ENCODE measurements around the gene WWC2.

WWC2 gene

GRCh38 chr4:183106839-183107238, 7.8 kb downstream of the WWC2 start:
- ATAC-seq (ENCODE audit: insufficient read depth, low read depth) (no peak), DNase-seq (no peak)
- Histone ChIP-seq H3K9me3 (ENCODE audit: insufficient read depth, low read length, severe bottlenecking) (no peaks in the 10 kb centered on the region), H3K4me3 (ENCODE audit: low read depth in 1 of 2, low read length in 2 of 2) (no peak overlapping the region), H3K4me1 (ENCODE audit: insufficient read depth, low read length) (no peaks in the 10 kb centered on the region), H4K20me1 (ENCODE audit: insufficient read depth, low read length) (no peaks in the 10 kb centered on the region), H3K36me3 (ENCODE audit: insufficient read depth, low read length) (no peaks in the 10 kb centered on the region), H2AFZ (ENCODE audit: low read depth, low read length) (no peak overlapping the region), H3K79me2 (ENCODE audit: insufficient read depth, low read length) (no peaks in the 10 kb centered on the region), H3K27ac (ENCODE audit: low read length) (no peak overlapping the region), H3K27me3 (ENCODE audit: insufficient read depth, low read length, poor library complexity) (no peaks in the 10 kb centered on the region), H3K4me2 (ENCODE audit: insufficient read depth, low read length) (no peak overlapping the region), H3K9ac (ENCODE audit: low read depth, low read length) (no peak overlapping the region)
- TF ChIP-seq, protein P1, sequence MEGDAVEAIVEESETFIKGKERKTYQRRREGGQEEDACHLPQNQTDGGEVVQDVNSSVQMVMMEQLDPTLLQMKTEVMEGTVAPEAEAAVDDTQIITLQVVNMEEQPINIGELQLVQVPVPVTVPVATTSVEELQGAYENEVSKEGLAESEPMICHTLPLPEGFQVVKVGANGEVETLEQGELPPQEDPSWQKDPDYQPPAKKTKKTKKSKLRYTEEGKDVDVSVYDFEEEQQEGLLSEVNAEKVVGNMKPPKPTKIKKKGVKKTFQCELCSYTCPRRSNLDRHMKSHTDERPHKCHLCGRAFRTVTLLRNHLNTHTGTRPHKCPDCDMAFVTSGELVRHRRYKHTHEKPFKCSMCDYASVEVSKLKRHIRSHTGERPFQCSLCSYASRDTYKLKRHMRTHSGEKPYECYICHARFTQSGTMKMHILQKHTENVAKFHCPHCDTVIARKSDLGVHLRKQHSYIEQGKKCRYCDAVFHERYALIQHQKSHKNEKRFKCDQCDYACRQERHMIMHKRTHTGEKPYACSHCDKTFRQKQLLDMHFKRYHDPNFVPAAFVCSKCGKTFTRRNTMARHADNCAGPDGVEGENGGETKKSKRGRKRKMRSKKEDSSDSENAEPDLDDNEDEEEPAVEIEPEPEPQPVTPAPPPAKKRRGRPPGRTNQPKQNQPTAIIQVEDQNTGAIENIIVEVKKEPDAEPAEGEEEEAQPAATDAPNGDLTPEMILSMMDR (IDR thresholded peaks at IDR 0.05; ENCODE audit: borderline replicate concordance, extremely low read depth, low read length, poor library complexity, severe bottlenecking): no peak
- TF ChIP-seq EZH2 (IDR thresholded peaks at IDR 0.05; ENCODE audit: borderline replicate concordance, low read depth, low read length, severe bottlenecking): no peak

DNA sequence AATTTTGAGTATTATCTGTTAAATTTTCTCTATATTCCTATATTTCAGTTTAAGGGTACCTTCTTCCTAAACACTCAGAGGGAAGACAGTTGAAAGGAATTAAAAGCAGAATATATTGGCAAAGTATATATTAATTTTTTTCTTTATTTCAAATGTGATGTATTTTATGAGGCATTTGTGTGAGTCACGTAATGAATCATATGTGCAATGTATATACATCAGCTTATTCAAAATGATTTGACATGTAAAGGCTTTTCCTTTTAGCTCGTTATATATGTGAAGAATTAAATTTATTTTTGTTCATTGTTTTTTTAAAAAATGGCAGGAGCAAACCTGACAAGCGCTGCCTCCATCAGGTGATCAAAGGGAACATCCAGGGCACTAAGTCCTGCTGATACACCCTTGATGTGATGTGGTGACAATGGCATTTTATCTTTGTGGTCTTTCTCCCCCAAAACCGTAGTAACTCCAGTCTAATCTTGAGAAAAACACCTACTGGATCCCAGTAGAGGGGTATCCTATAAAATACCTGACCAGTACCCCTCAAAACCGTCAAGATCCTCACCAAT, 8.9 kb downstream of the WWC2 start:
- no peak for ATAC-seq (ENCODE audit: insufficient read depth, low read depth)
- H3K36me3 ChIP-seq (ENCODE audit: insufficient read depth, low read length): no peaks in the 10 kb centered on the region
- H3K9ac ChIP-seq (ENCODE audit: low read depth, low read length): no peak overlapping the region
- H3K79me2 ChIP-seq (ENCODE audit: insufficient read depth, low read length): no peaks in the 10 kb centered on the region
- DNase-seq: no peak
- H3K9me3 ChIP-seq (ENCODE audit: insufficient read depth, low read length, severe bottlenecking): no peaks in the 10 kb centered on the region
- H3K4me3 ChIP-seq (ENCODE audit: low read depth in 1 of 2, low read length in 2 of 2): no peak overlapping the region
- no peaks in the 10 kb centered on the region for H3K27me3 ChIP-seq (ENCODE audit: insufficient read depth, low read length, poor library complexity)
- H4K20me1 ChIP-seq (ENCODE audit: insufficient read depth, low read length): no peaks in the 10 kb centered on the region
- no peak overlapping the region for H3K27ac ChIP-seq (ENCODE audit: low read length)
- H3K4me1 ChIP-seq (ENCODE audit: insufficient read depth, low read length): no peaks in the 10 kb centered on the region
- TF ChIP-seq, protein P1 (IDR thresholded peaks at IDR 0.05; ENCODE audit: borderline replicate concordance, extremely low read depth, low read length, poor library complexity, severe bottlenecking): no peak
- no peak for TF ChIP-seq EZH2 (IDR thresholded peaks at IDR 0.05; ENCODE audit: borderline replicate concordance, low read depth, low read length, severe bottlenecking)
- H2AFZ ChIP-seq (ENCODE audit: low read depth, low read length): no peak overlapping the region
- no peak overlapping the region for H3K4me2 ChIP-seq (ENCODE audit: insufficient read depth, low read length)

DNA sequence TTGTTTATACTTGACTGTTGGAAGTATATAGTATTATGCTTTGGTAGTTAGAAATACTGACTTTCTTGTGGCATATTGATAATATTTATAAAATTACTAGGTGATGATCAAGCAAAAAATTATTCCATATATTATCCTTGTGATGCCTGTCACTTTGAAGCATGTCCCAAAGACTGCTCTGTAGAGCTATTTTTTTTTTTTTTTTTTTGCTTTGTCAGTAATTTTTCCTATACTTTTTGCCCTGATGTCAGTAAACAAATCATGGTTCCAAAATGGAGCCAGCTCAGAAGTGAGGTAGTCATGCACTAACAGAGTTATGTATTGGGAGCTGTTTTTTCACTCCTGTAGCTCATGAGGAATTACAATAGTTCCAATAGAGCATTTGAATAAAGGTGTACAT, 11.2 kb downstream of the WWC2 start:
- Histone ChIP-seq H4K20me1 (ENCODE audit: insufficient read depth, low read length) (no peaks in the 10 kb centered on the region), H3K4me2 (ENCODE audit: insufficient read depth, low read length) (no peak overlapping the region), H3K4me3 (ENCODE audit: low read depth in 1 of 2, low read length in 2 of 2) (no peak overlapping the region), H3K4me1 (ENCODE audit: insufficient read depth, low read length) (no peaks in the 10 kb centered on the region), H3K9me3 (ENCODE audit: insufficient read depth, low read length, severe bottlenecking) (no peaks in the 10 kb centered on the region), H3K79me2 (ENCODE audit: insufficient read depth, low read length) (no peaks in the 10 kb centered on the region), H3K27me3 (ENCODE audit: insufficient read depth, low read length, poor library complexity) (no peaks in the 10 kb centered on the region), H3K36me3 (ENCODE audit: insufficient read depth, low read length) (no peaks in the 10 kb centered on the region), H2AFZ (ENCODE audit: low read depth, low read length) (no peak overlapping the region), H3K9ac (ENCODE audit: low read depth, low read length) (no peak overlapping the region), H3K27ac (ENCODE audit: low read length) (no peak overlapping the region)
- TF ChIP-seq, protein P1 (IDR thresholded peaks at IDR 0.05; ENCODE audit: borderline replicate concordance, extremely low read depth, low read length, poor library complexity, severe bottlenecking): no peak
- no peak for TF ChIP-seq EZH2 (IDR thresholded peaks at IDR 0.05; ENCODE audit: borderline replicate concordance, low read depth, low read length, severe bottlenecking)
- ATAC-seq (ENCODE audit: insufficient read depth, low read depth) (no peak), DNase-seq (no peak)
